Thyroid gland (tissue), 4 donors: ENCODE measurements around the gene GRM7. TPM values are rescaled to one million over a fixed set of nuclear protein-coding genes. Genes with fewer than 3 reads are reported as not detected.

Experiments
- DNase-seq, 2 donors: peaks; one replicate each; pipeline ENCODE4 v3.0.0-alpha.2; 2019
- H3K27ac ChIP-seq, 3 donors: fragments of 200-600 bp; sonication (generic); 1 replicate in 2 of 3; 2 replicates in 1 of 3; pipeline ENCODE4 v1.5.1; 2016 to 2019; ENCODE audit warnings: mild to moderate bottlenecking in 1 of 3, moderate library complexity in 1 of 3
- H3K27me3 ChIP-seq: fragments of 200-600 bp; sonication (generic); one replicate; pipeline ENCODE4 v1.5.1; 2019
- H3K36me3 ChIP-seq, 2 donors: fragments of 200-600 bp; sonication (generic); one replicate each; pipeline ENCODE4 v1.5.1; 2016 to 2019
- H3K4me1 ChIP-seq, 2 donors: fragments of 200-600 bp; sonication (generic); one replicate each; pipeline ENCODE4 v1.5.1; 2017 to 2019
- H3K4me3 ChIP-seq, 3 donors: fragments of 200-600 bp; sonication (generic); replicated peaks in 1 of 3; 1 replicate in 2 of 3; 2 replicates in 1 of 3; pipeline ENCODE4 v1.5.1; 2016; ENCODE audit warnings: mild to moderate bottlenecking in 1 of 3
- H3K9me3 ChIP-seq: fragments of 200-600 bp; sonication (generic); one replicate; pipeline ENCODE4 v1.5.1; 2017
- CTCF ChIP-seq, 6 experiments: fragments of 200-600 bp in 3 of 6; fragments of 450-650 bp in 3 of 6; sonication (generic) in 3 of 6; IDR thresholded peaks; one replicate each; pipeline ENCODE4 v1.5.1; 2016 to 2019; ENCODE audit warnings: antibody characterized with exemption in 6 of 6, mild to moderate bottlenecking in 2 of 6, inconsistent platforms in 1 of 6, moderate library complexity in 1 of 6
- POLR2A ChIP-seq, 2 donors: fragments of 450-650 bp; IDR thresholded peaks; one replicate each; pipeline ENCODE4 v1.6.1; 2017; ENCODE audit warnings: antibody characterized with exemption in 2 of 2, mild to moderate bottlenecking in 2 of 2, moderate library complexity in 1 of 2
- WGBS, 2 donors: methylation state at CpG; one replicate each; pipeline ENCODE4 v1.1.5; 2017; 5-methylcytosine and 5-hydroxymethylcytosine counted together
- intact Hi-C: fragments of 100-400 bp; cut with DNase I; formaldehyde crosslinking; loops from one replicate; pipeline ENCODE4 v1.15.1; 2023
- total RNA-seq, 4 donors: library from RNA; depleted of rRNA; stranded (reverse); fragments of >200 nt; gene quantifications; one replicate each; pipeline ENCODE4 v1.2.3, GENCODE V29; 2016

The GRM7 gene
- total RNA-seq, 4 donors from 2014 or later = 0.11 to 0.81 (median 0.60) TPM

- H3K27me3 ChIP-seq = no peaks in the 10 kb centered on the region
- no peak for DNase-seq
- H3K4me1 ChIP-seq = no peaks in the 10 kb centered on the region
- 91 to 94% methylated on average over 1 of the region's 1 CpG for WGBS, 2 donors
- H3K36me3 ChIP-seq = no peaks in the 10 kb centered on the region
- H3K9me3 ChIP-seq = no peaks in the 10 kb centered on the region
- no peak overlapping the region for H3K27ac ChIP-seq
- intact Hi-C loops = no loop called here
- H3K4me3 ChIP-seq = no peak overlapping the region
- no peak for TF ChIP-seq POLR2A (IDR thresholded peaks at IDR 0.05)
- TF ChIP-seq CTCF (IDR thresholded peaks at IDR 0.05) = no peak
Measured at GRCh38 chr3:7357101-7357500, 496.2 kb downstream of the GRM7 start.

- H3K4me1 ChIP-seq = no peaks in the 10 kb centered on the region
- H3K27ac ChIP-seq = no peak overlapping the region
- 58 to 71% methylated on average over 1 of the region's 1 CpG for WGBS, 2 donors
- TF ChIP-seq CTCF (IDR thresholded peaks at IDR 0.05) (no peak), POLR2A (IDR thresholded peaks at IDR 0.05) (no peak)
- no peaks in the 10 kb centered on the region for H3K9me3 ChIP-seq
- intact Hi-C loops = no loop called here
- no peaks in the 10 kb centered on the region for H3K27me3 ChIP-seq
- DNase-seq = no peak
- no peak overlapping the region for H3K4me3 ChIP-seq
- H3K36me3 ChIP-seq = no peaks in the 10 kb centered on the region
Measured at GRCh38 chr3:7367968-7368367, 507.1 kb downstream of the GRM7 start.

- Histone ChIP-seq H3K4me1 (no peaks in the 10 kb centered on the region), H3K4me3 (no peak overlapping the region), H3K27me3 (no peaks in the 10 kb centered on the region), H3K36me3 (no peaks in the 10 kb centered on the region), H3K9me3 (no peaks in the 10 kb centered on the region), H3K27ac (no peak overlapping the region)
- intact Hi-C loops = no loop called here
- WGBS, 2 donors = 94 to 96% methylated on average over 2 of the region's 2 CpGs
- no peak for DNase-seq
- TF ChIP-seq POLR2A (IDR thresholded peaks at IDR 0.05) = no peak
- no peak for TF ChIP-seq CTCF (IDR thresholded peaks at IDR 0.05)
Measured at GRCh38 chr3:7368597-7368996, 507.7 kb downstream of the GRM7 start.

- H3K27ac ChIP-seq = no peak overlapping the region
- H3K36me3 ChIP-seq = no peaks in the 10 kb centered on the region
- intact Hi-C loops = no loop called here
- 70 to 78% methylated on average over 7 of the region's 7 CpGs for WGBS, 2 donors
- H3K4me1 ChIP-seq = no peaks in the 10 kb centered on the region
- TF ChIP-seq POLR2A (IDR thresholded peaks at IDR 0.05) = no peak
- TF ChIP-seq CTCF (IDR thresholded peaks at IDR 0.05) = no peak
- no peak for DNase-seq
- H3K4me3 ChIP-seq = no peak overlapping the region
- no peaks in the 10 kb centered on the region for H3K27me3 ChIP-seq
- H3K9me3 ChIP-seq = no peaks in the 10 kb centered on the region
Measured at GRCh38 chr3:7371693-7372572, 511.0 kb downstream of the GRM7 start.

- no peak for TF ChIP-seq POLR2A (IDR thresholded peaks at IDR 0.05)
- TF ChIP-seq CTCF (IDR thresholded peaks at IDR 0.05) = no peak
- no peak for DNase-seq
- Histone ChIP-seq H3K27me3 (no peaks in the 10 kb centered on the region), H3K36me3 (no peaks in the 10 kb centered on the region), H3K4me1 (no peaks in the 10 kb centered on the region), H3K9me3 (no peaks in the 10 kb centered on the region), H3K4me3 (no peak overlapping the region), H3K27ac (no peak overlapping the region)
- intact Hi-C loops = no loop called here
- 87 to 93% methylated on average over 2 of the region's 2 CpGs for WGBS, 2 donors
Measured at GRCh38 chr3:7377103-7377502, 516.2 kb downstream of the GRM7 start.
